Endodermal cell (in vitro differentiated cells): Measurements from ENCODE around the gene PHRF1. TPM values are rescaled to one million over a fixed set of nuclear protein-coding genes. Genes with fewer than 3 reads are reported as not detected.

Experiments
- DNase-seq: peaks from one replicate; pipeline ENCODE4 v3.0.0-alpha.2; 2017
- H3K27ac ChIP-seq: 2 replicates; pipeline ENCODE4 v1.5.1; 2013; ENCODE audit warnings: mild to moderate bottlenecking, low read depth, low read length, moderate library complexity
- H3K27me3 ChIP-seq: 2 replicates; pipeline ENCODE4 v1.6.1; 2013; ENCODE audit warnings: mild to moderate bottlenecking, low read length, moderate library complexity; ENCODE audit not compliant: insufficient read depth, control insufficient read depth, poor library complexity, severe bottlenecking
- H3K36me3 ChIP-seq: 2 replicates; pipeline ENCODE4 v1.7.0; 2013; ENCODE audit warnings: mild to moderate bottlenecking, low read length, moderate library complexity; ENCODE audit not compliant: control insufficient read depth, insufficient read depth
- H3K4me1 ChIP-seq: one replicate; pipeline ENCODE4 v1.7.0; 2013; ENCODE audit warnings: low read length; ENCODE audit not compliant: control insufficient read depth, insufficient read depth
- H3K4me3 ChIP-seq: 2 replicates; pipeline ENCODE4 v1.5.1; 2013; ENCODE audit warnings: mild to moderate bottlenecking, low read length, moderate library complexity
- H3K9ac ChIP-seq: 2 replicates; pipeline ENCODE4 v1.6.1; 2013; ENCODE audit warnings: mild to moderate bottlenecking, low read length, moderate library complexity; ENCODE audit not compliant: poor library complexity, severe bottlenecking; ENCODE audit errors: extremely low read depth
- H3K9me3 ChIP-seq: 2 replicates; pipeline ENCODE4 v1.6.1; 2013; ENCODE audit warnings: mild to moderate bottlenecking, low read length, moderate library complexity; ENCODE audit not compliant: control insufficient read depth
- H3K27ac Mint-ChIP-seq: 2 replicates; pipeline ENCODE4 v1.8.0; 2020; ENCODE audit warnings: mixed read lengths
- H3K27me3 Mint-ChIP-seq: 2 replicates; pipeline ENCODE4 v1.8.0; 2021; ENCODE audit warnings: mild to moderate bottlenecking, mixed read lengths; ENCODE audit not compliant: insufficient read depth
- H3K36me3 Mint-ChIP-seq: 2 replicates; pipeline ENCODE4 v1.8.0; 2020; ENCODE audit warnings: low read depth, mixed read lengths
- H3K4me1 Mint-ChIP-seq: 2 replicates; pipeline ENCODE4 v1.8.0; 2020; ENCODE audit warnings: mixed read lengths
- H3K4me3 Mint-ChIP-seq: 2 replicates; pipeline ENCODE4 v1.8.0; 2020; ENCODE audit warnings: mild to moderate bottlenecking, moderate library complexity, mixed read lengths
- H3K9me3 Mint-ChIP-seq: 2 replicates; pipeline ENCODE4 v1.8.0; 2020; ENCODE audit warnings: mild to moderate bottlenecking, mixed read lengths
- WGBS, 2 experiments: methylation state at CpG; one replicate each; pipeline versions ENCODE4 v1.1.5 to v1.1.7; 2013; ENCODE audit warnings: missing lambda C conversion rate in 2 of 2, mixed read lengths in 1 of 2; ENCODE audit not compliant: insufficient coverage in 1 of 2, insufficient read length in 1 of 2; 5-methylcytosine and 5-hydroxymethylcytosine counted together
- total RNA-seq, 2 donors: library from RNA; stranded (reverse); fragmentation: NEBNext Ultra II Directional in 1 of 2; extraction: Animal tissue kit (Norgen Biotek cat#: 25700) in 1 of 2; gene quantifications; 2 replicates in 1 of 2; 3 replicates in 1 of 2; pipeline ENCODE4 v1.2.1, GENCODE V29; 2021
- TF ChIP-seq, protein P1 (sequence below): fragments of 200-600 bp; sonication (generic); conservative IDR thresholded peaks from 2 replicates; pipeline ENCODE4 v1.5.0; 2021; ENCODE audit warnings: antibody characterized with exemption, mild to moderate bottlenecking

Gene PHRF1
- total RNA-seq, 2 donors from 2014 or later, result 43.4 to 48.0 TPM

DNA sequence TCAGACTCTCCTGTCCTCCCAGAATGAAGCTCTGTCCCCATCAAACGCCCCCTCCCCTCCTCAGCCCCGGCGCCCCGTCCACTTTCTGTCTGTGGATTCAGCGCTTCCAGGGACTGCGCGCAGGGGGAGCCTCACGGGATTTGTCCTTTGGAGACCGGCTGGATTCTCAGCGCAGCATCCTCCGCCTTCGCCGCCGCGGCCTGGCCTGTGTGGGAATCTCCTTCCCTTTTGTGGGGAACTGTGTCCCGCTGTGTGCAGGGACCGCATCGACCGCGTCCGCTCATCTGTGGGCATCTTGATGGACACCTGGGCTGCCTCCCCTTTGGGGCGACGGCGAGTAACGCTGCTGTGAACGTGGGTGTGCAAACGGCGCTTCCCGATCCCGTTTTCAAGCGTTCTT lies 51.8 kb downstream of the PHRF1 start:
- Mint-ChIP-seq H3K36me3 (peaks cover 13% of the 10 kb centered on the region), H3K27me3 (peaks cover 20% of the 10 kb centered on the region), H3K4me3 (peak overlapping the region; percentile 45), H3K4me1 (no peaks in the 10 kb centered on the region), H3K9me3 (peaks cover 5% of the 10 kb centered on the region), H3K27ac (no peak overlapping the region)
- H3K4me1 ChIP-seq, result no peaks in the 10 kb centered on the region
- H3K9ac ChIP-seq, result no peak overlapping the region
- no peaks in the 10 kb centered on the region for H3K9me3 ChIP-seq
- TF ChIP-seq, protein P1, sequence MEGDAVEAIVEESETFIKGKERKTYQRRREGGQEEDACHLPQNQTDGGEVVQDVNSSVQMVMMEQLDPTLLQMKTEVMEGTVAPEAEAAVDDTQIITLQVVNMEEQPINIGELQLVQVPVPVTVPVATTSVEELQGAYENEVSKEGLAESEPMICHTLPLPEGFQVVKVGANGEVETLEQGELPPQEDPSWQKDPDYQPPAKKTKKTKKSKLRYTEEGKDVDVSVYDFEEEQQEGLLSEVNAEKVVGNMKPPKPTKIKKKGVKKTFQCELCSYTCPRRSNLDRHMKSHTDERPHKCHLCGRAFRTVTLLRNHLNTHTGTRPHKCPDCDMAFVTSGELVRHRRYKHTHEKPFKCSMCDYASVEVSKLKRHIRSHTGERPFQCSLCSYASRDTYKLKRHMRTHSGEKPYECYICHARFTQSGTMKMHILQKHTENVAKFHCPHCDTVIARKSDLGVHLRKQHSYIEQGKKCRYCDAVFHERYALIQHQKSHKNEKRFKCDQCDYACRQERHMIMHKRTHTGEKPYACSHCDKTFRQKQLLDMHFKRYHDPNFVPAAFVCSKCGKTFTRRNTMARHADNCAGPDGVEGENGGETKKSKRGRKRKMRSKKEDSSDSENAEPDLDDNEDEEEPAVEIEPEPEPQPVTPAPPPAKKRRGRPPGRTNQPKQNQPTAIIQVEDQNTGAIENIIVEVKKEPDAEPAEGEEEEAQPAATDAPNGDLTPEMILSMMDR, result no peak
- peaks cover 12% of the 10 kb centered on the region for H3K27me3 ChIP-seq
- 92 to 95% methylated on average over 31 of the region's 31 CpGs for whole genome bisulfite sequencing, 2 experiments
- DNase-seq, result peak; percentile 55
- H3K36me3 ChIP-seq, result no peaks in the 10 kb centered on the region
- no peak overlapping the region for H3K27ac ChIP-seq
- no peak overlapping the region for H3K4me3 ChIP-seq

DNA sequence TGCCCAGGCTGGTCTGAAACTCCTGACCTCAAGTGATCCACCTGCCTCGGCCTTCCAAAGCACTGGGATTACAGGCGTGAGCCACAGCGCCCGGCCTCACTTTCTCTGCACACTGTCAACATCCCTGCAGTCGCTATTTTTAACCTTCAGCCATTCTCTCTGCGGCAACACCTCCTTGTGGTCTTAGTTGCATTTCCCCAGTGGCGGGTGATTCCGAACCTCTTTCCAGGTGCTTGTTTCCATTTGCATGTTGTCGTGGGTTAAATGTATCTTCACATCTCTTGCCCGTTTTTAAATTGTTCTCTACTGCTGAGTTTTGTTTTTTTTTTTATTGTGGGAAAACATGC lies 52.9 kb downstream of the PHRF1 start:
- Histone ChIP-seq H3K4me1 (no peaks in the 10 kb centered on the region), H3K4me3 (no peak overlapping the region), H3K9me3 (no peaks in the 10 kb centered on the region), H3K36me3 (no peaks in the 10 kb centered on the region), H3K27me3 (peaks cover 12% of the 10 kb centered on the region), H3K27ac (no peak overlapping the region), H3K9ac (no peak overlapping the region)
- Mint-ChIP-seq H3K27ac (no peak overlapping the region), H3K9me3 (peaks cover 5% of the 10 kb centered on the region), H3K4me1 (no peaks in the 10 kb centered on the region), H3K27me3 (peaks cover 22% of the 10 kb centered on the region), H3K36me3 (peaks cover 10% of the 10 kb centered on the region), H3K4me3 (no peak overlapping the region)
- WGBS, 2 experiments, result 56 to 76% methylated on average over 4 to 10 of the region's 10 CpGs
- TF ChIP-seq, protein P1, result peak; percentile 38
- peak; percentile 66 for DNase-seq

DNA sequence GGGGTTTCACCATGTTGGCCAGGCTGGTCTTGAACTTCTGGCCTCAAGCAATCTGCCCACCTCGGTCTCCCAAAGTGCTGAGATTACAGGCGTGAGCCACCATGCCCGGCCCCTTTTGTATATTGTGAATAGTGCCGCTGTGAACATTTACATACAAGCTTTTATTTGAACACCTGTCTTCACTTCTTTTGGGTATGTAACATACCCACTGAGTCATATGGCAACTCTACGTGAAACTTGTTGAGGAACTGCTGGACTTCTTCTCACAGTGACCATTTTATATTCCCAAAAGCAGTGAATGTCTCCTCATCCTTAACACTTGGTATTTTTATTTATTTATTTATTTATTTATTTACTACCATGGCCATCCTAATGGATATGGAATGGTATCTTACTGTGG lies 54.6 kb downstream of the PHRF1 start:
- H3K4me1 ChIP-seq, result no peaks in the 10 kb centered on the region
- H3K9me3 ChIP-seq, result no peaks in the 10 kb centered on the region
- no peak for DNase-seq
- H3K27me3 Mint-ChIP-seq, result peaks cover 38% of the 10 kb centered on the region
- WGBS, 2 experiments, result 86 to 95% methylated on average over 5 of the region's 5 CpGs
- no peak overlapping the region for H3K9ac ChIP-seq
- TF ChIP-seq, protein P1, result no peak
- H3K36me3 ChIP-seq, result no peaks in the 10 kb centered on the region
- H3K27ac ChIP-seq, result no peak overlapping the region
- no peaks in the 10 kb centered on the region for H3K4me1 Mint-ChIP-seq
- peaks cover 23% of the 10 kb centered on the region for H3K27me3 ChIP-seq
- H3K4me3 Mint-ChIP-seq, result no peak overlapping the region
- H3K36me3 Mint-ChIP-seq, result peaks cover 10% of the 10 kb centered on the region
- H3K27ac Mint-ChIP-seq, result no peak overlapping the region
- H3K9me3 Mint-ChIP-seq, result peaks cover 5% of the 10 kb centered on the region
- no peak overlapping the region for H3K4me3 ChIP-seq
